Stimulated activated CD8-positive, alpha-beta memory T cell treated with anti-CD3 and anti-CD28 coated beads, Interleukin-12 subunit alpha, Interleukin-12 subunit beta, amount 100 ng/mL, for 1 hour (primary cell): ENCODE data around the gene ATAD3B.
"Not testable (repeated sequence)": the region's sequence is repeated elsewhere in the genome, so short reads cannot be mapped to it uniquely, and the experiment has no call there.

Experiments used
- DNase-seq: peaks from one replicate; pipeline ENCODE4 v3.0.0-alpha.2; 2020; ENCODE audit warnings: low read depth

Gene ATAD3B

DNA sequence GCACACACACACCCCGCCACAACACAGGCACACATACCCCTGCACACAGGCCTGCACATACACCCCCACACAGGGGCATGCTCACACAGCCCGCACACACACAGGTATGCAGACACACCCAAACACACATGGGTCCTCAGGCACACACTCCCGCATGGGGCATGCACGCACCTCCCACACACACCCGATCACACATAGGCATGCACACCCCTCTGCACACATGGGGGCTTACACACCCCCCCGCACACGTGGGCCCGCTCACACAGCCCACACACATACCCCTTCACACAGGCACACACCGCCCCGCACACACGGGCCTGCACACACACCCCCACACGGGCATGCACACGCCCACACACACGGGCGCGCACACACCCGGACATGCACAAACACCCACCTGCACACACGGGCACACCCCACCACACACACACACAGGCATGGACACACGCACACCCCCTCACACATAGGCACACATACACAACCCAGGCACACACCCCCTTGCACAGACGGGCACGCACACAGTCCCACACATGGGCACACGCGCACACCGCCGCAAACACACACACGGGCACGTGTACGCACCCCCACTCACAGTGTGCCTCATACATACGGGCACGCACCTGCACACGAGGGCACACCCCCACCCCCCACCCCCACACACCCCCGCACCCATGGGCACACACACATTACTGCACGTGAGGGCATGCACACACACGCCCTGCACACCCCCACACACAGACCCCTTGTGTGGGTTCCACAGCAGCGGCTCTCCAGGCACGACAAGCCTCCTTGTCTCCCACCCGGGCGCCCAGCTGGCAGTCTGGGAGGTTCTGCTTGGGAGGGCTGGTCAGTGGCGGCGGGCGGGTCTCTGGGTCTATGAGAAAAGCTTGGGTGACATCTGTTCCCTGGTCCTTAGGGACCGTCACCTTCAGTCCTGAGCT is 8.3 kb downstream of the ATAD3B start:
- no peak for DNase-seq

DNA sequence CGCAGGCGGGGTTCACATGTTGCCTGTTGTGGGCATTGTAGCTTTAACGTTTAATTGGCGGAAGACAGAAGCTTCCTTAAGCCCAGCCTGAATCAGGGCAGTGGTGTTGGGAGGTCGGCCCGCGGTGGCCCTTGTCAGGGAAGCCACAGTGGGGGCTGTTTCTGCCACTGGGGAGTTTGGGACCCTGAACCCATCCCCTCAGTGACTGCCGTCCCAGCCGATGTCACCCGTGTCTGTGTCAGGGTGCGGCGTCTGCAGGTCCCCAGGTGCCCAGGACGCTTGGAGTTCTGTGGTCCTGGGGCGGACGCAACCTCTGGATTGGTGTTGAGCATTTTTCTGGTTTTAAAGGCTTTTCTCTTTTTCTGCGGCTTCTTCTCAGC is 8.9 kb downstream of the ATAD3B start:
- not testable (repeated sequence) for DNase-seq

DNA sequence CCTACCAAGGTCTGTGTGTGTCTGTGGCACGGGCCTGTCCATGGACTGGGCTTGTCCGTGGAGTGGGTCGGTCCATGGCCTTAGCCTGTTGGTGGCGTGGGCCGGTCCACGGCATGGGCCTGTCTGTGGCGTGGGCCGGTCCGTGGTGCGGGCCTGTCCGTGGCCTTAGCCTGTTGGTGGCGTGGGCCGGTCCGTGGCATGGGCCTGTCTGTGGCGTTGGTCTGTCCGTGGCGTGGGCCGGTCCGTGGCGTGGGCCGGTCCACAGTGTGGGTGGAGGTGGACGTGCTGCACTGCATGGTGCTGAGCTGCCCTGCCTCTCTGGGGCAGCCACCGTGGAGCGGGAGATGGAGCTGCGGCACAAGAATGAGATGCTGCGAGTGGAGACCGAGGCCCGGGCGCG is 10.2 kb downstream of the ATAD3B start:
- not testable (repeated sequence) for DNase-seq

DNA sequence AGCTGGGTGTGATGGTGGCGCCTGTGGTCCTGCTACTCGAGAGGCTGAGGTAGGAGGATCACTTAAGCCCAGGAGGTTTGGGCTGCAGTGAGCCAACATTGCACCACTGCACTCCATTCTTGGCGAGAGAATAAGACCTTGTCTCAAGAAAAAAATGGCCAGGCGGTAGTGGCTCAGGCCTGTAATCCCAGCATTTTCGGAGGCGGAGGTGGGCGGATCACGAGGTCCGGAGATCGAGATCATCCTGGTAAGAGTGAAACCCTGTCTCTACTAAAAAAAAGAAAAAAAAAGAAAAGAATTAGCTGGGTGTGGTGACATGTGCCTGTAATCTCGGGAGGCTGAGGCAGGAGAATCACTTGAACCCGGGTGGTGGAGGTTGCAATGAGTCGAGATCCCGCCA is 11.3 kb downstream of the ATAD3B start:
- DNase-seq, result no peak

DNA sequence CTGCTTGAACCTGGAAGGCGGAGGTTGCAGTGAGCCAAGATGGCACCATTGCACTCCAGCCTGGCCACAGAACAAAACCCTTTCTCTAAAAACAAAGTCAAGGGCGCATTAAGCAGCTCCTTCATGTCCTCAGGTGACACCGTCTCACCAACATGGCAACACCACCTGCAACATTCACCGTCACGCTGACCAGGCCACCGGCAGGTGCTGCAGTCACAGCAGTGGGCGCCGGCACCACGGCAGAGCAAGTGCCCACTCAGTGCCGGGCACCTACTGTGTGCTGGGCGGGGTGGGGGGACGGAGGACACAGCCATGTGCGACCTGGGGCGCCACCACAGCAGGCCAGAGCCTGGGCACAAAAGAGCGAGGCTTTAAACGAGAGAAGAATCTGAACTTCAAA is 12.1 kb downstream of the ATAD3B start:
- no peak for DNase-seq

DNA sequence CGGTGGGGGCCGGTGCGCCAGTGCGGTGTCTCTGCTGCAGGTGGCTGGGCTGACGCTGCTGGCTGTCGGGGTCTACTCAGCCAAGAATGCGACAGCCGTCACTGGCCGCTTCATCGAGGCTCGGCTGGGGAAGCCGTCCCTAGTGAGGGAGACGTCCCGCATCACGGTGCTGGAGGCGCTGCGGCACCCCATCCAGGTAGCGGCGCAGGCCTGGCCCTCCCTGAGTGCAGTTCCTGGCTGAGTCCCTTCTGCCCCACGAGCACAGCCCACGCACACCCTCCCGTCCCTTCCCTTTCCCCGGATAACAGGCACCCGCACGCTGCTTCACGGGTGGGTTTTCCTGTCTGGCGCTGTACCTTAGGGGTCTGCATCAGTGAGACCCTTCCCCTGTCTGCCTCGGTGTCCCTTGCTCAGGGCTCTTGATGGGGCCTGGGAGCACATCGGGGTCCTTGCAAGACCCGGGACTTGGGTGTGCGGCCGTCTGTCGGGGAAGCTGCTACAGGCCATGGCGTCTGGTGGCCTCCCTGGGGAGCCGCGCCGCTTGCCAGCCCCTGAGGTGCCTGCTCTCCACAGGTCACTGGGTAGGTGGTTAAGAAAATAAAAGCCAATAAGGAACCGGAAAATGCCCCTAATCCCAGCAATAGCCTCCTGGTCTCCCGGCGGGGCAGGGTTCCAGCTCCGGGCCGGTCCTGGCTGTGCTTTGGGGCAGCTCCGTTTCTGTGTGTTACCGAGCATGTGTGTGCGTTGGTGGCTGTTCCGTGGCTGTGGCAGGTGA is 13.6 kb downstream of the ATAD3B start:
- DNase-seq, result not testable (repeated sequence)

DNA sequence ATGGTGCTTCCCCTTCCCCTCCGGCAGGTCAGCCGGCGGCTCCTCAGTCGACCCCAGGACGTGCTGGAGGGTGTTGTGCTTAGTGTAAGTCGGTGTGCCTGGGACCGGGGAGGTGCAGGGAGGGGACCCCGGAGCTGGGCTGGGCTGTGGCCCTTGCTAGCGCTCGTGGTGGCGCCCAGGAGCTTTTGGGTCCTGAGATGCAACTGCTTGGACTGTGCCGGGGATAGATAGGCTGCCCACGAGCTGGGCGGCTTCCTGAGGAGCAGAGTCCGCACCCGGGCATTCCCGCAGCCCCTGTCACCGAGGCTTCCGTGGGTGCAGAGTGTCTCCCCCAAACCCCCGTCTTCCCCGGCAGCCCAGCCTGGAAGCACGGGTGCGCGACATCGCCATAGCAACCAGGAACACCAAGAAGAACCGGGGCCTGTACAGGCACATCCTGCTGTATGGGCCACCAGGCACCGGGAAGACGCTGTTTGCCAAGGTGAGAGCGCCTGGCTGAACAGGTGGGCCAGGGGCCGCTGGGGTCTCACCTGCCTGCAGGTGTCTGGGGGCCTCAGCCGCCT is 14.3 kb downstream of the ATAD3B start:
- DNase-seq, result not testable (repeated sequence)

DNA sequence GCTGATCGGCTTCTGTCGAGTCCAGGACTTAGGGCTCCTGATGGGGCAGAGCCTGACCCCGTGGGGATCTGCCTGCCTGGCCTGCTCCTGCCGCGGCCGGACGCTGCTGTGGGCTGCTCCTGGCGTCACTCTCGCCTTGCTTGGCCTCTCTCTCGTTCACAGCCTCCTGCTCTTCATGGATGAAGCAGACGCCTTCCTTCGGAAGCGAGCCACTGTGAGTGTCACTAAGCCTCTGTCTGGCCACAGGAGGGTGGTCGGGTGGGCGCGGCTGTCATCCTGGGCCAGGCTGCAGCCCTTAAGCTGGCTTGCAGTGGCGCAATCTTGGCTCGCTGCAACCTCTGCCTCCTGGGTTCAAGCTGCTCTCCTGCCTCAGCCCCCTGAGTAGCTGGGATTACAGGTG is 16.1 kb downstream of the ATAD3B start:
- no peak for DNase-seq

DNA sequence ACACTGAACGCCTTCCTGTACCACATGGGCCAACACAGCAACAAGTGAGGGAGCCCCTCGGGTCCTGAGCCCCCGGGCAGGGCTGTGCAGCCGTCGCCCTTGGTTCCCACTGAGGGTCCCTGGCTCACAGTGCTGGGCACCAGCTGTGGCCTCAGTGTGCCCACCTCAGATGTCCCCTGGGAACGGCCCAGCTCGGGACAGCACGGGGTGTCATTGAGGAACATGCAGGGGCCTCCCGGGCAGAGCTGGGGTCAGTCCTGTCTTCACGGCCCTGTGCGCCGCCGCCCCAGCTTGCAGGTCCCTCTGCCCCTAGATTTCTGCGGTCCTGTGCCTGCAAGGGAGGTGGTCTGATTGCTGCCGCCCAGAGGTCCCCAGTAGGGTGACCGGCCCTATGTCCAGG is 17.7 kb downstream of the ATAD3B start:
- no peak for DNase-seq

DNA sequence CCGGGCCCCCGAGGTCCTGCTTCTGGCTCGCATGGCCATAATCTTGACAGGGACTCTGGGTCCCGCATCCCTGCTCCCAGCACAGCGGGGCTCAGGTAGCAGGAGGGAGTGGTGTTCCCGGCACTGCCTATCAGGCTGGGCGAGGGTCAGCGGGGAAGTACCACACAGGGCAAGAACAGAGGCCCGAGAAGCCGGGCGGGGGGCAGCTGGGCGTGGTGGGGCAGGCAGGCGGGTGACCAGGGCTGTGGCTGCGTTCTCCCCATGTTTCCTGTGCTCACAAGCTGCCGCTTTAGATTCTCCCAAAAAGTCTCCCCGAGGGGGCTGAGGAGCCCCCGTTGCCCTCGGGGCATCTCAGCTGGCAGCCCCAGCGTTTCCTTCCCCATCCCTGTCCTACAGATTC is 18.3 kb downstream of the ATAD3B start:
- no peak for DNase-seq

DNA sequence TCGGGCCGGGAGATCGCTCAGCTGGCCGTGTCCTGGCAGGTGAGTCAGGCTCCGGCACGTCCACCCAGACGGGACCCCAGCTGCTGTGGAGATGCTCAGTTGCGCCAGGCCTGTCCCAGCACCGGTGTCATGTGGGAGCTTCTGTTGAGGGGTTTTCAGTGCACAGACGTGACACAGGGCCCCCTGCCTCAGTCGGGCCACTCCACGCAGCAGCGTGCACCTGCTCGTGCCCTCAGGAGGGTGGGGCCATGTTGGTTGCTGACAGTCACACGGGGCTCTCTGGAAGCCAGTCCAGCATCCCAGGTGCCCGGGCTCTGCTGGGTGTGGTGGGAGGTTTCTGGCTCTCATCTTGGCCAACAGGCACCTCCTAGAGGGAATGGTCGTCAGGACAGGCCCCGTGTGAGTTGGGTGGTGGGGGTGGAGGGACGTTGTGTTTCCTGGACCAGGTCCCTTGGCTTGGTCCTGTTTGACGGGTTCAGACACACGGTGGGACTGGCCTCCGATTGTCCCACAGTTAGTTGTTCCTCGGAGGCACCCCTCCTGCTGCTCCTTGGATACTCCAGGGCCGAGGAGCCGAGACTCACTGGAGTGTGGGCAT is 19.2 kb downstream of the ATAD3B start:
- DNase-seq, result no peak

DNA sequence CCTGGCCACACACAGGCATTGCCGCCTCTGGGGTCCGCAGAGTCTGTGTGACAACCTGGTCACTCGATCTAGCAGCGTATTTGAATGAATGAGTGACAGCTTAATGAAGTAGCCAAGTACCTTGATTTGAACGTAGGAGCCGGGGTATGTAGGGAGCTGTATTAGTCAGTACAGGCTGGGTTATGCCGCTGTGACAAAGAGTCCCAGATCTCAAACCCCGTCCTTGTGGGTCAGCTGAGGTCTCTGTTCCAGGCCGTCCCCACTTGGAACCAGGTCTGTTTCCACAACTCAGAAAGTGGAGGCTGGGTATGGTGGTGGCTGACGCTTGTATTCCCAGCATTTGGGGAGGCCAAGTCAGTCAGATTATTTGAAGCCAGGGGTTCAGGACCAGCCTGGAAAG is 20.0 kb downstream of the ATAD3B start:
- no peak for DNase-seq

DNA sequence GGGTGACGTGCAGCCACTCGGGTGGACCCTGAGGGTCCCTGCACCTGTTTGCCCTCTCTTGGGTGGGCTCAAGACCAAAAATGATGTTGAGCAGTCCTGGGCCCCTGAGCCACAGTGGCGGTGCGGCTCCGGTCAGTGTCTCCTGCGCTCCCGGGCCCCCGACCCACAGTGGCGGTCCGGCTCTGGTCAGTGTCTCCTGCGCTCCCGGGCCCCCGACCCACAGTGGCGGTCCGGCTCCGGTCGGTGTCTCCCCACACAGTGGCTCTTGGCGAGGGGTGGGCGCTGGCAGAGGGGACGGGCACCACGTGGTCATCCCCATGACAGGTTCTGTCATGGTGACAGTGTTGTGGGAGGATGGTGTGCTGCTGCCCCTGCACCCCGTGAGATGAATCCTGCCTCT is 22.7 kb downstream of the ATAD3B start:
- DNase-seq, result not testable (repeated sequence)

DNA sequence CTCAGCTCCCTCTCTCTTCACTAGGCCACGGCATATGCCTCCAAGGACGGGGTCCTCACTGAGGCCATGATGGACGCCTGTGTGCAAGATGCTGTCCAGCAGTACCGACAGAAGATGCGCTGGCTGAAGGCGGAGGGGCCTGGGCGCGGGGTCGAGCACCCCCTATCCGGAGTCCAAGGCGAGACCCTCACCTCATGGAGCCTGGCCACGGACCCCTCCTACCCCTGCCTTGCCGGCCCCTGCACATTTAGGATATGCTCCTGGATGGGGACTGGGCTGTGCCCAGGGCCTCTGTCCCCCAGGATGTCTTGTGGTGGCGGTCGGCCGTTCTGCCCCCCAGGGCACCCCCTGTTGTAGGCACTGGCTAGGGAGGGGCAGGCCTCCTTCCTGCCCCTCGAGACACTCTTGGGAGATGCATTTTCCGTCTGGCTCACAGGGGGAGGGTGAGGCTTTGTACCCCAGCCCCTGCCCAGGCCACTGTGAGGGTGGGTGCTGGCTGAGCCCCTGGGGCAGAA is 24.0 kb downstream of the ATAD3B start:
- DNase-seq, result not testable (repeated sequence)

DNA sequence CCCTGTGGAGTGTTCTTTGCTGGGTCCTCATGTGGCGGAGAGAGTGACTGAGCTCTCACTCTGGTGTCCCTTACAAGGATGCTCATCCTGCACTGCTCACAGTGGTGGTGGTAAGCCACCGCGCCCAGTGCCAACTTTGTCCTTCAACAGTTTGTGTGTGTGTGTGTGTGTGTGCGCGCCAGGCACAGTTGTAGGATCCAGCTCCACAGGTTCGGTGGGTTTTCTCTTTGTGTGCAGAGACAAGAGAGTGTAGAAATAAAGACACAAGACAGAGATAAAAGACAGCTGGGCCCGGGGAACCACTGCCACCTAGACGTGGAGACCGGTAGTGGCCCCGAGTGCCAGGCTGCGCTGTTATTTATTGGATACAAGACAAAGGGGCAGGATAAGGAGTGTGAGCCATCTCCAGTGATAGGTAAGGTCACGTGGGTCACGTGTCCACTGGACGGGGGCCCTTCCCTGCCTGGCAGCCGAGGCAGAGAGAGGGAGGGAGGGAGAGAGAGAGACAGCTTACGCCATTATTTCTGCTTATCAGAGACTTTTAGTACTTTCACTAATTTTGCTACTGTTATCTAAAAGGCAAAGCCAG is 33.3 kb downstream of the ATAD3B start:
- DNase-seq, result peak; percentile 42

DNA sequence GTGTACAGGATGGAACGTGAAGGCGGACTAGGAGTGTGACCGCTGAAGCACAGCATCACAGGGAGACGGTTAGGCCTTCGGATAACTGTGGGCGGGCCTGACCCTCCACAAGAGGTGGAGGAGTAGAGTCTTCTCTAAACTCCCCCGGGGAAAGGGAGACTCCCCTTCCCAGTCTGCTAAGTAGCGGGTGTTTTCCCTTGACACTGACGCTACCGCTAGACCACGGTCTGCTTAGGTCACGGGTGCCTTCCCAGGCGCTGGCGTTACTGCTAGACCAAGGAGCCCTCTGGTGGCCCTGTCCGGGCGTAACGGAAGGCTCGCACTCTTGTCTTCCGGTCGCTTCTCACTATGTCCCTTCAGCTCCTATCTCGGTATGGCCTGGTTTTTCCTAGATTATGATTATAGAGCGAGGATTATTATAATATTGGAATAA is 33.8 kb downstream of the ATAD3B start:
- not testable (repeated sequence) for DNase-seq

DNA sequence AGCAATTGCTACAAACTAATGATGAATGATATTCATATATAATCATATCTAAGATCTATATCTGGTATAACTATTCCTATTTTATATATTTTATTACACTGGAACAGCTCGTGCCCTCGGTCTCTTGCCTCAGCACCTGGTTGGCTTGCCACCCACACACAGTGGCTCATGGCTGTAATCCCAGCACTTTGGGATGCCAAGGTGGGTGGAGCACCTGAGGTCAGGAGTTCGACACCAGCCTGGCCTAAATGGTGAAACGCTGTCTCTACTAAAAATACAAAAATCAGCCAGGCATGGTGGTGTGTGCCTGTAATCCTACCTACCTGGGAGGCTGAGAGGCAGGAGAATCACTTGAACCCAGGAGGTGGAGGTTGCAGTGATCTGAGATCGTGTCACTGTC is 34.2 kb downstream of the ATAD3B start:
- DNase-seq, result not testable (repeated sequence)

DNA sequence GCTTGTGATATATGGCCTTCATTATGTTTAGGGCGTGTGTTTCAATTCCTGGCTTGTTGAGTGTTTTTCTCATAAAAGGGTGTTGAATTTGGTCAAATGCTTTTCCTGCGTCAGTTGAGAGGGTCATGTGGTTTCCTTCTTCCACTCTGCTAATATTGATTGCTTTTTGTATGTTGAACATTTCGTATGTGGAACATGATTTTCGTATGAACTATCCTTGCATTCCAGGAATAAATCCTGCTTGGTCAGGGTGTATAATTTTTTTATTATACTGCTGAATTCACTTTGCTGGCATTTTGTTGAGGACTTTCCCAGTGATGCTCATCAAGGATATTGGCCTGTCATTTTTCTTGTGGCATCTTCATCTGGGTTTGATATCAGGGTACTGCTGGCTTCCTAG is 35.7 kb downstream of the ATAD3B start:
- no peak for DNase-seq

DNA sequence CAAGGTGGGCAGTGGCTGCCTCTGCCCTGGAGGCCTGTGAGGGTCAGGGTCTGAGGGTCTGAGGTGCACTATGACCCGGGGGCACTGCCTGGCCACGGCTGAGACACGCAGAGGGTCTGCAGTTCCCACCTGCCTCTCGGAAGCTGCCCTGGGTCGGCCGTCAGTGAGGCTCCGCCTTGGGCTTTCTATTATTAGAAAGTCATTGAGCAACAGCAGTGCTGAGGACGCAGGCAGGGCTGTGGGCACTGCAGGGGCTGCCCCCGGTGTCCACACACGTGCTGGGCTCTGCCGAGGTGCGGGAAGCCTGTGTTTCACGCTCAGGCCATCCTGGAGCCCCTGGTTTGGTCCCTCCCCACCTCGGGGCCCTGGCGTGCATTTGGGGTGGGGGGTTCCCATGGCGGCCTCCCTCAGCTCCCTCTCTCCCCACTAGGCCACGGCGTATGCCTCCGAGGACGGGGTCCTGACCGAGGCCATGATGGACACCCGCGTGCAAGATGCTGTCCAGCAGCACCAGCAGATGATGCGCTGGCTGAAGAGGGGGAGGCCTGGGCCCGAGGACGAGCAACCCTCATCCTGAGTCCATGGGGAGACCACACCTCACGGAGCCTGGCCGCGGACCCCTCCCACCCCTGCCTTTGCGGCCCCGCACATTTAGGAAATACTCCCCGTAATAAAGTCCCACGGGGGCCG is 37.4 kb downstream of the ATAD3B start:
- DNase-seq, result not testable (repeated sequence)

DNA sequence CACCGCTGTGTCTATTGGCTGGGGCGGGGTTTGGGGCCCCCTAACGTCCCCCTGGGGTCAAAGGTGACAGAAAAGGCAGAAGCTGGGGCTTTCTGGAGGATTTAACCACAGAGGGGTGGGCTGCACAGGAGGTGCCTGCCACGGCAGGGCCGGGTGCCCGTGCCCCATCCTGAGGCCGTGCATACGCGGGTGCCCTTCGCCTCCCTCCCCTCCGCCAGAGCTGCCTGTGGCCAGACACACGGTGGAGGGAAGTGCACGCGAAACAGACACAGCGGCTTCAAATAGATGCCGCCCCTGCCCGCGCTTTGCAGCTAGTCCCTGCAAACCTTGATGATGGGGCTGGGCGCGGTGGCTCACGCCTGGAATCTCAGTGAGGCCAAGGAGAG is 37.9 kb downstream of the ATAD3B start:
- not testable (repeated sequence) for DNase-seq

DNA sequence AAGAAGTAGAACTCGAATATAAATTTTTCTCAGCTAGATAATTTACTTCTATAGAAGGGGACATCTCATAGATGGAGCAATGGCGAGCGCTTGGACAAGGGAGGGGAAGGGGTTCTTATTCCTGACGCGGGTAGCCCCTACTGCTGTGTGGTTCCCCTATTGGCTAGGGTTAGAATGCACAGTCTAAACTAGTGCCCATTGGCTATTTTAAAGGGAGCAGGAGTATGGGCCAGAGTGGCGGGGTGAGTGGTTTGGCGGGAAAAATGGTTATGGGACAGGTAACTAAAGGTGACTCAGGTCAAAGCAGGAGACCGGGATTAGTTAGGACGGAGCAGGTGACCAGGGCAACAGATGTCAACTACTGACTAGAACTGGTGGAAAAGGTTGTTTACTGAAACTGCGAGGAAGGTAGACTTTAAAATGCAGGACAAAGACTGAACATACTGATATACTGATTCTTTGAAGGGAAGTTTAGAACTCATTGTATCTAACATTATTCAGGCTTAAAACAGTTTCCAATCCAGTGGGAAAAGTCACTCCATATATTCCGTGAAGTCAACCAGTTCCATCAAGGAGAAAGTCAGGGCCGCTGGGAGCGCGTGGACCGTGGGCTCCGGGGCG is 39.5 kb downstream of the ATAD3B start:
- no peak for DNase-seq
